NCI-H2196 treated with DMSO at 0.1 percent for 48 hours (cell line): Measurements from ENCODE around the gene RTRAF.

Experiments used
- DNase-seq: peaks from one replicate; lab custom pipeline; 2025; ENCODE audit not compliant: unreplicated experiment; lab: John Stamatoyannopoulos, UW

The RTRAF gene

DNA sequence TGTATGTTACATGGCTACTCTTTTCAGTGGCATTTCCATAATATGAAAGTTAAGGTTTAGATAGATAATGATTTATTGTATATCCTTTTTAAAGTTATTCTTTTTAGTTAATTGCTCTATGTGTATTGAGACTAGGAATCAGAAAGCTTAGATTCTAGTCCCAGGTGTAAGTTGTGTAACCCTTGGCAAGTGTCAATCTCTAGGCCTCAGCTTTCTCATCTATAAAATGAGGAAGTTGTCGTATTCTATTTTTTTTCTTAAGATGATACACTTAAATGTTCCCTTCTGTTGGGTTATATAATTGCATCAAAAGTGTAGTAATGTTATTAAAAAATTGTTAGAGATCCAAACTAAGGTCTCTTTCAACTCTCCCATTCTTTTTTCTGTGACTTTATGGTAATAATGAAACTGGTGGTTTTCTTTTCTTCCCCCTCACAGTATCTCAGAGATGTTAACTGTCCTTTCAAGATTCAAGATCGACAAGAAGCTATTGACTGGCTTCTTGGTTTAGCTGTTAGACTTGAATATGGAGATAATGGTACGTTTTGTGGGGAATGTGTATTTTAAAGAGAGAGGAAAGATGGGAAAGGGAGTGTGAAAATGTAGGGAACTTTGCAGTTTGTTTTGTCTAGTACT lies 4.1 kb downstream of the RTRAF start:
- no peak for DNase-seq

DNA sequence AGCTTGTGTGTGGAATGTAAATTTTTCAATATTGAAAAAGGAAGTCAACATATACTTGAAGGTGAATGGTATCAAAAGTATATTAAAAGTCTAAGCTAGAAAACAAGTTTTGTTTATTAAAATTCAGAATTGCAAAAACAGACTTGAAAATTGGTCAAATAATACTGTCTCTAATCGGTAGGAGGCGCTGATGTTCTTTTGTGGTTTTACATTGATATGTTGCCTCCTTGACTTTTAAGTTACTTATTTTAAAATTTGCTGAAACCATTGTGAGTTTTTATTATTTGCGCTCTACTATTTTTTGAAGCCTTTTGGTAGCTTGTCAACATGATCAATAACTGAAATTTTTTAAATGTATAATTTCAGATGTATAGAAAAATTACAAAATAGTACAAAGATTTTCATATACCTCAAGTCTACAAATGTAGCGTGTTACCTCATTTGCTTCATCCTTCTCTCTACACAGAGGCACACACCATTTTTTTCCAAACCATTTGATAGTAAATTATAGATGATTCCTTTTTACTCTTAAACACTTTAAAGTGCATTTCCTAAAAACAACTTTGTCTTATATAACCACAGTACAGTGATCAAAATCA lies 6.9 kb downstream of the RTRAF start:
- no peak for DNase-seq

DNA sequence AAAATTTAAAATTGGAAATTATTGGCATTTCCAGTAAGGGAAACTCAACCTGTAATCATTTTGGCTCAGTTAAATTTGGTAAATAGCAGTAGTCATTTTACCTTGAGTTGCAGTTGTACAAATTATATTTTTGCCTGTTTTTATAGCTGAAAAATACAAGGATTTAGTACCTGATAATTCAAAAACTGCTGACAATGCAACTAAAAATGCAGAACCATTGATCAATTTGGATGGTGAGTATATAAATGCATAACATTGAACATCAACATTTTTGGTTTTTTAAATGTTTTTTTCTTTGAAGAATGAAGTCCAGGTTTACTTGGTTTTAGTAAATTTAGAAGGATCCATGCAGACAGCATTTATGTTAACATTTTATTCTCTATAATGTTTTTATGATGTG lies 9.0 kb downstream of the RTRAF start:
- no peak for DNase-seq

DNA sequence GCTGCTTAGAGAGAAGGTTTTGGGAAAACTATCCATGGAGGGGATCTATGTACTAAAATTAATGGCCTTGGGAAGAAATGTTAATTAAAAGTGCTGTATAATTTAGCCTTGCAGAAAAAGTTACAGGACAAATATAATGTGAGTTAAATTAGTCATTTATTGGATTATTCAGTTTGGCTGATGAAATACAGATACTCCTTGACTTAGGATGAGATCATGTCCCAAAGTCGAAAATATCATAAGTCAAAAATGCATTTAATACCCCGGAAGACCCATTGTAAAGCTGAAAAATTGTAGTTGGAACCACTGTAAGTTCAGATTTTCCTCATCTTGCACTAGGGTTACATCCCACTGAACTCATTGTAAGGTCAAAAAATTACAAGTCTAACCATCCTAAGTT lies 9.7 kb downstream of the RTRAF start:
- DNase-seq: no peak

DNA sequence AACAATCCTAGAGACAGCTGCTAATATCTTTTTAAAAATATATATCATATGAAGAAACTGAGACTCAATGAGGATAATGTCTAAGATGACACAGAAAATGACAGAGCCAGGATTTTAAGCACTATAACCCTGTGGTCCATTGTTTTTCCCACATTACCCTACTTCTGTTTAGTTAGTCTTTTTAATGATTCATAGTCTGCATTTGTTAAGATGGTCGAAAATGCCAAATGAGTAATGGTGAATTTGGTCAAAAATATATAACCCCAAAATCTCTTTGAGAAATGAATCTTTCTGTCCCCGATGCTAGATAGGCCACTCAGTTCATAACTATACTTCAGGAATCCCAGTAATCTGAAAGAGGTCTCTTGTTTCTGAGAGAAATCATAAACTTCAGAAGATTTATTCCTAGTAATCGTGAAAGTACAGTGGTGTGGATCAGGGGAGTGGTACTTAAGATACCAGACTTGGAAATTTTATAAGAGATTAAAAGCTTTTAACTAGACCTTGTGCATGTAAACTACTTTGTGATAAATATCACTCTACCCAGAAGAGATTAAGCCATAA lies 10.8 kb downstream of the RTRAF start:
- DNase-seq: no peak

DNA sequence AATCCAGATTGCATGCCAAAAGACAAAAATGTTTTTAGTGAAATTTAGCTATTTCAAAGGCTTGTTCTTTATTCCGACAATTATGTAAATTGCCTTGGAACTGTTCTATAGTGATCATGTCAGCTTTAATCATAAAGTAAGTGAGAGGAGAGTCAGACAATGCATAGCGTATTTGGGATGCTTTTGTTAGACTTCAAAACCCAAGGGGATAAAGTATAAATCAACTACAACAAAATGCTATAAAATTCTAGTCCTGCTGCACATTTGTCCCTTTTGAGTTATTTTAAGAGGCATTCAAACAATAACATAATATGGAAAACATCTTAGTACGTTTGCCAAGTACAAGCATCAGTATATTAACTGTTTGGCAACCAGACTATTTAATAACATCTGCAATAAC lies 11.3 kb downstream of the RTRAF start:
- DNase-seq: no peak

DNA sequence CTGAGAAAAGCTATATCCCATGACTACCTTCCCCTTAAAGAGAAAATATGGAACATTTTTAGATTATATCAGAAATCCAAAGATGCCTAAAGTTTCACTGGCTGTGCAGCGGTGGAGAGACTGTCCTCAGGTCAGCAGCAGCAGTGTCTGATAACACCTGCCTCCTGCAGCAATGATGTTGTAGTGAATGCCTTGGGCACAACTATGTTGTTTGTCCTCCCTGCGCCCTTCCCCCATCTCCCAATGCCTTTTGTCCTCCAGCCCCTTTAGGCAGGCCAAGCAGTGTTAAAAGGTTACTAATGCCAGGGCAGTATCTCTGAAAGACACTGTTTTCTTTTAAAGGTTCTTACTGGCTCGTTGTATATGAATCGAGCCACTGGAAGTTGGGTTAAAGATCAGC lies 13.2 kb downstream of the RTRAF start:
- DNase-seq: no peak

DNA sequence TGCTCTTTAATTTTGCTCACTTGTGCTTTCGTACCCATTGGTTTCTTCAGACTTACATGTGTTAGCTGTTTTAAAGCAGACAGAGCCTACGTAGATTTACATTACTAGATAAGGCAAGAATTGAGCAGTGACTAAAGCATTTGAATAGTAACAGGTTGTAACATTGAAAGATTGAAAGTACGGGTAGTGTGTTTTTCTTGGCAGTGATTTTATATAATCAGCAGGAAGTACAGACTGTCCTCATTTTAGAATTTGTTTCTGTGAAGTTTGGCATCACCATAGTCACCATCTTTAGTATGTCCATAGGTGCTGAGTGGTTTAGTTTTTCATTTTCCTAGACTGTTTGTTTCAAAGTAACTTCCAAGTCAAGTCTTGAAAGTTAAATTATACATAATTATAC lies 14.0 kb downstream of the RTRAF start:
- DNase-seq: no peak

DNA sequence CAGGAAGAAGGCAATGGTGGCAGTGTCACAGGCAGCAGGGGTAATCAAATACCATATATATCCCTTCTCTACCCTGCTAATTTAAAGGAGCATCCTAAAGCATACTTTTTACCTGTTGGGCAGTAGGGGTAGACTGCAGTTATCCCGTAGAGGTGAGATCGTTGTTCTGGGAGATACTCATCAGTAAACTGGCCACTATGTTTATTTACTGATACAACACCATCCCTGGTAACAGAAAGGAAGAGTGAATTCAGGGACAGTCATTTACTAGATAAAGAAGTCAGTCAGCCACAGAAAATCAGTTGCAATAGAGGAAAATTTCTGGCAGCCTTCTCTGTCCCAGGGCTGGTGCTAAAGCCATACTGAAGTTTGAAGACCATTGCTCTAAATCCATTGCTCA lies 16.3 kb downstream of the RTRAF start:
- DNase-seq: no peak

DNA sequence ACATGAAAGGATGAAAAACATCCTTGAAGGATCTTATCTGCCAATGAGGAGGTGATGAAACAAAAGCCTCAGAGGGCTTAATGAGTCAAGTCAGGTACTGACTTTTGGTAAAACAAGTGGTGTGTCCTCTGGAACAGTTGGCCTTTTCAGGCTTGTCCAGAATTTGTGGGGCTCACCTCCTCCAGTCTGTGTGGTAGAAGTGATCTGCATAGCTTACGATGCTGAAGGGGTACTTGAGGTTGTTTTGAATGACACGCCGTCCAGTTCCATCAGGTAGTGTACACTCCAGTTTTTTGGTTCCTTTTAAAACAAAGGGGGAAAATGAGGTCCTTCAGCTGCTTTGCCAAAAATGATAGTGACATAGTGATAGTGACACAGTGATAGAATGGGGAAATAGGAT lies 17.0 kb downstream of the RTRAF start:
- DNase-seq: no peak

DNA sequence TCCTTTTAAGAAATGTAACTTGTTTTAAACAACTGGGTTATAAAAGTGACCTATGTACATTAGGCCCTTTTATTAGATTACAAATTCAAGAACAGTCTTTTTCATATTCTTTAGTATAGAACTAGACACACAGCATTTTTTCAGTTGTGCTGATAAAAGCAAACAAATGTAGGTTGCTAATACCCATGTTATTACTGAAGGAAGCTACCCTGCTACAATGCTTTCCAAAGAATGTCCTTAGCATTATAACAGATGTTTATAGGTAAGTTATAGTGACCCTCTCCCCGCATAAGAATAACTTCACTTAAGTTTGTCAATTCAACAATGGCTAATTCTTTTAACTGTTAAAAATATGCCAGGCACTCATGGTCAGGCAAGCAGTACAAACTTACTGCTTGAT lies 17.9 kb downstream of the RTRAF start:
- no peak for DNase-seq

DNA sequence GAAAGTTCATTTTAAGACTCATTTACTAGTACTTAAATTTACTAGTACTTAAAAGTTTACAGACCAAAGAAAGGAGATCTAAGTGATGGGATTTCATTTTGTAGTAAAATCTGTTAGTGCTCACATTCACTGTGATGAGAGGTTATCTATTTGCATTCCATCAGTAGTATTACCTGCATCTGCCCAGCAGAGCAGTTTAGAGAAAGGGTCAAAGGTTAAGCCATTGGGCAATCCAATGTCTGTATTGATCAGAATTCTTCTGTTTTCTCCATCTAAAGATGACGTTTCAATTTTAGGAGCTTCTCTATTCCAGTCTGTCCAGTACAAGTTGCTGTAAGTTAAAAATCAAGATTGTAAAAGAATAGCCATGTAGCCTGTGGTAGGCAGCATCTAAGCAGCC lies 18.3 kb downstream of the RTRAF start:
- DNase-seq: no peak

DNA sequence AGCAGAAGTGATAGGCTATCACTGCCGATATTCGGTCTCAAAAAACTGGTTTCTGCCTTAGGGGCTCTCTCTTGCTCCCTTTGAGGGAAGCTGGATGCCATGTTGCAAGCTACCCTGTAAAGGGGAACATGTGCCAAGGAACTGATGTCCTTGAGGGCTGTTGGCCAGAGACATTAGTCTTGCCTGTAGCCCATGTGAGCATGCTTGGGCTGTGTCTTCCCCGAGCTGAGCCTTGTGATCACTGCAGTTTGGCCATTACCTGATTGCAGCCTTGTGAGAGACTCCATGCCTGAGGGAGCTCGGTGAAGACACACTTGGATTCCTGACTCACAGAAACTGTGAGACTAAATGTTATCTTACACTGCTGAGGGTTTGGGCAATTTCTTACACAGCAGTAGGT lies 18.8 kb downstream of the RTRAF start:
- no peak for DNase-seq

DNA sequence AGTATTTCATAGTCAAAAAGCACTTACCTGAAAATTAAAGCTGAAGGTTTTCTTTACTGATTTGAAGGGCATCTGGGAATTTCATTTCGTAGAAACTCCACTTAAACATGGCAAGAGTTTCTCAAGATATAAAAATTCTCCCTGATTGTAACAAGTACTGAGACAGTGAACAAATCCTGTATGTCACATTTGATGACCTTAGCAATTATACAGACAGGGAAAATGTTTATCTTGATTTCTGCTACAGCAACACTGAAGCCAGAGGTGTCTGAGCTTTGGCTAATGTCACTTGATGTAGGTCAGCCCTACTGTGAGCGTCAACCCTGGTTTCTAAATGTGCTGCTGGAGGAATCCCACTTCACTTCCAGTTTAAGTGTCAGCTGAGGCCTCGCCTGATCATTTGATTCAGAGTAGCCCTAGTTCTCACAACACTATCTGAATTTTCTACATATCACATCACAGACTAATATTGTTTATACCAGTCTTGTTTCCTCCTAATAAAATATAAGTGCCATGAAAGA lies 20.9 kb downstream of the RTRAF start:
- DNase-seq: no peak

DNA sequence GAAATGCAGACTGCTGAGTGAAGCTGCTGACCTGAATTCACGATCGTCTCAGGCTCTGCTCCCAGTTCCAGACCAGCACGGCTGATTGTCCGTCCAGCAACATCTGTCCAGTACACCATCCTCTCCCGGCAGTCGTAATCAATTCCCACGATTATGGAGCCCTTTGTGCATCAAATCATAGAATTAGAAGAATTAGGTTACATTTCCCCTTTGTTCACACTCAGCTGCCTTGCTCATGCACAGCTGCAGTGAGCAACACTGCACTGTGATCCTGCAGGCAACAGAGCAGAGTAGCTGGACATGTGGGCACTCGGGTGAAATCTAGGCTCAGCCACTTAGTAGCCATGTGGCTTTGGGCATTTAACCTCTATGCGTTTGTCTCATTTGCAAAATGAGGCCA lies 22.2 kb downstream of the RTRAF start:
- no peak for DNase-seq

DNA sequence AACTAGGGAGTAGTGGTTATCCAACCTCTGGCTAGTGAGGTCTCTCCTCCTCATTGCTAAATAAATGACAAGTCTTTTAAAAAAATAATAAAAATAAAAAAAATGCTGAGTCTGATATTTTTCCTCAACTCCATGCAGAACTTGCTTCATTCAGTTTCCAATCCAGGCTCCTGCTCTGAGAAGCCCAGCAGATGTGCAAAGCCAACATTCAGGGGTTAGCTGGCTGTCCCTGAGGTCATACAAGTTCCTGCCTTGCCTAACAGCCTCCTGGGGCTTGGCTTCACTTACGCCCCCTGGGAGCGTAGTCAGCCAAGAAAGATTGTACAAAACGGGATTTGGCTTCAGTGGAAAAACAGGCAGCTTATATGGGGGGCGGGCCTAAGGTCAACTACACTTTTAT lies 23.3 kb downstream of the RTRAF start:
- DNase-seq: no peak

DNA sequence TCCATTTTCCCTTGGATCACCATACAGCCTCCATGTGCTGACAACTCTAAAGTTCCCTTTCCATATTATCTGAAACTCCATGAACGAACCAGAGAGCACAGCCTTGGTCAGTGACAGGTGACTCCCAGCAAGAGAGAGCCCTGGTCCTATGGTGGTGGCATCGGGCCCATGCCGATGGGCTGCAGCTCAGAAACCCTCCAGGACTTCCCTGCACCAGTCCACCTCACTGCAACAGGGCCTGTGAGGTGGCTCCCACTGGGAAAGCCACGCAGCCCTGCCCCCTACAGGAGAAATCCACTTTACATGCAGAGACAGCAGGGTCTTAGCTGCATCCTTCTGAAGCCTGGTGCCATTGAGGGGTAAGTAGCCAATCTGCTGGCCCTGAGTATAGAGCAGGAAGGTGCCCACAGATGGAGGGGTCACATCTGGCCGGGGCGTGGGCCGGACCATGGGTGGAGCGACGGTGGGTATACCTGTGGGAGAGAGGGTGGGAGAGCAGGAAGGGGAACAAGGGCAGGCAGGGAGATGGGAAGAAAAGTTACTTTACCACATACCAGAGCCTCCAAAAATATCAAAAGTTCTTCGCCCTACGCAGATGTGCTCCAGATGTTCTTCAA lies 24.7 kb downstream of the RTRAF start:
- no peak for DNase-seq

DNA sequence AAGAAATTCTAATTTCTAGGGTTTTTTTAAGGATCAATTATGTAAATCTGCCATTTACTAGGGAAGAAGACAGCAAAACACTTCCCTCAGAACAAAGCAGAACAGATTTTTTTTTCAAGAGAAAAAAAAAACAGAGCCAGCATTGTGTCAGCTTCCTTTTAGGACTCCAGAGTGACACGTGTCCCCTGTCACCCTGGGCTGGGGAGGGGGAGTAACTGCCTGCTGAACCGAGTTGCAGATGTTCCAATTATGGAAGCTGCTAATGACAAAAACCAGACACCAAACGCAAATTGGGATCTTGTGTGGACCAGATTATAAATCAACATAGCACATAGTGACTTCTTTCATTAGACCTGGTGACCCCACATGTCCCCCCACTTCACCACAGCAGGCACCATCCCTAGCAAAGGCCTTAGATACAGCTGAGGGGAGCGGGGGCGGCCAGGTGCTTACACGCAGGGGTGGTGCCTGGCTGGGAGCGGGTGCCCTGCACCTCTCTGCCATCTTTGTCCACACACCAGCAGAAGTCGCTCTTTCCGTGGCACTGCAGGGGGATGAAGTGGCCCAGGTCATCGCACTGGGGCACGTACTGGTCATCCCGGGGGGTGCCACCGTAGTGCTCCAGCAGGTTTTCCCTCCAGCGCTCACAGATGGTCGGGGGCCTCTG lies 25.4 kb downstream of the RTRAF start:
- no peak for DNase-seq

DNA sequence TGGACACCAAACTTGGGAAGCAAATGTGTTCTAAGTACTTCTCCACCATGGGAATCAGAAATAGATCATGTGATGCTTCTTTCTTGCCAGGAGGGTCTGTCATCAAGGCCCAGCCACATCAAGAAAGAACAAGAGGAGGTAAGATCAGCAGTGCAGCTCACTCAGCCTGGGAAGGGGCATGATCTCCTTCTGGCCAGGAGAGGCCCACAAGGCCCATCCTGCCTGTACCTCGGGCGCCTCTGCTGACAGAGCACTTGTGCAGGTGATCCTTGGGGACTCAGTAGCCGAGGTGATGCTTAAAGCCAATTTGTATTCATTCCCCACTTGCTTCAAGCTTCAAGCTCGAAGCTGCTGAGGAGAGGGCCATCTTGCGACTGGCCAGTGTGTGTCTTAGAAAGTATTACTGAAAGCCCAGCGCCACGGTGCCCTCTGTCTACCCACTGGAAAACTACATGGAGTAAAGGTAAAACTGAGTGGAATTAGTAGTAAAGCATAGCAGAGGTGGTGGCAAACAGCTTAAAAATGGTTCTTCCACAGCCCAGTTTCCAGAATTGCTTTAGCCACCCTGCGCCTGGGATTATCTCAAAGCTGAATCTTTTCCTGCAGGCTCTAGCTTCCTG lies 26.2 kb downstream of the RTRAF start:
- DNase-seq: no peak

DNA sequence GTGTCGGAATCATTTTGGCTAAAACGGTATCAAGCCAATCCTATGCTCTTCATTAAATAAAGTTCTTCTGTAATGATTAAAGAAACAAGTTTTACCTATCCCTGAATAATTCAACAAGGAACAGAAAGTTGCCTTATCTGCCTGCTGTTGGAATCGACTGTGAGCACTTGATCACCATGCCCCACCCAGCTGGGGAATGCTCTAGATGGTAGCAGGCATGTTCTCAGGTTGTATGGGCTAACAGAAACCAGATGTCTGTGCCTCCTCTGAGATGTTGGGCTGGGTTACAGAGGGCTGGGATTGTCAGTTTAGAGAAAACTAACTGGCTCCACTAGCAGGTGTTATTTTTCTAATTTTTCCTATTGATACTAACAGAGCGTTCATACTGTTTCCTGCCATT lies 28.9 kb downstream of the RTRAF start:
- DNase-seq: no peak

DNA sequence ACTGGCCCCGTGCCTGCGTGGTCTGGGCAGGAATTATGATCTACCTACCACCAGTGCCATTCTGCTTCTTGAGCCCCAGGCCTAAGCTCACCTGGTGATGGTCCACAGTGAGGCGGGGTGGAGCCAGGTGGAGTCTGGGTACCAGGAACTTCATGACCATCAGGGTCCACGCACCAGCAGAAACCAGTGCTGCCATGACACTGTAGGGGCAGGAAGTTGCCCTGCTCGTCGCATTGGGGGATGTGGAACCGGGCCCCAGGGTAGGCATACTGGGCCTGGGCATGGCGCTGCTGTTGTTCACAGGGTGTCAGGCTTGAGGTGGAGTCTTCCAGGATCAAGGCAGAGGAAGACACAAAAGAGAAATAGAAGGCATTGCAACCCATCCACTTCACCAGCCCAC lies 29.6 kb downstream of the RTRAF start:
- no peak for DNase-seq
